T-cell (primary cell): ENCODE measurements around the gene MRE11. TPM values are rescaled to one million over a fixed set of nuclear protein-coding genes. Genes with fewer than 3 reads are reported as not detected.
A peak's percentile ranks its signal among the peaks of the same experiment; 100 is the strongest.

Experiments used
- ATAC-seq, 4 experiments: fragments of 200-7000 bp in 3 of 4; fragments of 150-1000 bp in 1 of 4; cut with Tn5 transposase; replicated peaks in 1 of 4; 1 replicate in 3 of 4; 2 replicates in 1 of 4; pipeline ENCODE4 v1.10.0; 2021; ENCODE audit warnings: moderate library complexity in 3 of 4, mild to moderate bottlenecking in 2 of 4, moderate number of reproducible peaks in 1 of 4
- CTCF ChIA-PET, 2 donors: fragments of 300-600 bp; sonication (Branson Sonifier 250); formaldehyde crosslinking; loops; one replicate each; lab custom pipeline; 2022; ENCODE audit warnings: antibody characterized with exemption in 2 of 2; lab: Charles Lee
- POLR2A ChIA-PET, 2 donors: fragments of 300-600 bp; sonication (Branson Sonifier 250); formaldehyde crosslinking; loops; one replicate each; lab custom pipeline; 2022; ENCODE audit warnings: antibody characterized with exemption in 2 of 2; lab: Charles Lee
- DNase-seq, 35 experiments: peaks; one replicate each; pipeline versions ENCODE4 v3.0.0 to v3.0.0-alpha.2; 2013 to 2023
- H3K27ac ChIP-seq: one replicate; pipeline ENCODE4 v1.5.1; 2013; ENCODE audit warnings: low read length
- H3K27me3 ChIP-seq, 2 experiments: replicated peaks in 1 of 2; 1 replicate in 1 of 2; 2 replicates in 1 of 2; pipeline versions ENCODE4 v1.6.1 to v1.7.0; 2013; ENCODE audit warnings: low read length in 1 of 2, mixed read lengths in 1 of 2; ENCODE audit not compliant: control insufficient read depth in 2 of 2, insufficient read depth in 2 of 2; ENCODE audit errors: extremely low read depth in 1 of 2
- H3K36me3 ChIP-seq, 2 donors: 1 replicate in 1 of 2; 2 replicates in 1 of 2; pipeline versions ENCODE4 v1.6.1 to v1.7.0; 2013; ENCODE audit warnings: low read length in 1 of 2; ENCODE audit not compliant: control insufficient read depth in 2 of 2, insufficient read depth in 1 of 2; ENCODE audit errors: extremely low read depth in 1 of 2
- H3K4me1 ChIP-seq, 2 experiments: 1 replicate in 1 of 2; 2 replicates in 1 of 2; pipeline versions ENCODE4 v1.6.1 to v1.7.0; 2013; ENCODE audit warnings: low read length in 2 of 2, mixed read lengths in 1 of 2; ENCODE audit not compliant: insufficient read depth in 2 of 2, control insufficient read depth in 1 of 2; ENCODE audit errors: extremely low read depth in 1 of 2
- H3K4me3 ChIP-seq, 2 donors: 1 replicate in 1 of 2; 2 replicates in 1 of 2; pipeline versions ENCODE4 v1.5.1 to v1.7.0; 2013; ENCODE audit warnings: mild to moderate bottlenecking in 2 of 2, low read length in 1 of 2, moderate library complexity in 1 of 2; ENCODE audit not compliant: control insufficient read depth in 1 of 2; ENCODE audit errors: extremely low read depth in 1 of 2
- H3K9me3 ChIP-seq: 2 replicates; pipeline ENCODE4 v1.7.0; 2013
- H3K27ac Mint-ChIP-seq, 2 donors: one replicate each; pipeline ENCODE4 v1.8.0; 2020 to 2021; ENCODE audit warnings: mild to moderate bottlenecking in 2 of 2, mixed read lengths in 2 of 2
- H3K27me3 Mint-ChIP-seq, 2 donors: one replicate each; pipeline ENCODE4 v1.8.0; 2021 to 2022; ENCODE audit warnings: mixed read lengths in 2 of 2
- H3K36me3 Mint-ChIP-seq: one replicate; pipeline ENCODE4 v1.8.0; 2021; ENCODE audit warnings: mixed read lengths
- H3K4me1 Mint-ChIP-seq, 3 donors: one replicate each; pipeline ENCODE4 v1.8.0; 2020 to 2022; ENCODE audit warnings: mixed read lengths in 3 of 3, mild to moderate bottlenecking in 1 of 3
- H3K4me3 Mint-ChIP-seq, 3 donors: one replicate each; pipeline ENCODE4 v1.8.0; 2020 to 2022; ENCODE audit warnings: mild to moderate bottlenecking in 3 of 3, mixed read lengths in 3 of 3, moderate library complexity in 3 of 3
- H3K9me3 Mint-ChIP-seq, 3 donors: one replicate each; pipeline ENCODE4 v1.8.0; 2020 to 2022; ENCODE audit warnings: mixed read lengths in 3 of 3
- whole genome bisulfite sequencing: methylation state at CpG from one replicate; pipeline ENCODE4 v1.1.5; 2013; ENCODE audit warnings: missing lambda C conversion rate; ENCODE audit not compliant: insufficient coverage; 5-methylcytosine and 5-hydroxymethylcytosine counted together
- total RNA-seq, 35 experiments: library from RNA in 6 of 35; stranded (reverse) in 6 of 35; fragments of 120-200 nt in 1 of 35; gene quantifications; one replicate each; pipeline versions ENCODE4 v1.2.1 to v1.2.4 and lab custom pipeline; 2013 to 2026

Gene MRE11
- total RNA-seq, 5 donors from 2014 or later (not counting 1 experiment from before 2014, with no cell fraction given), result 22.1 to 34.0 (median 27.4) TPM

- CTCF ChIA-PET, result no interaction called here
- Histone ChIP-seq H3K4me1 (peaks cover 0 to 4% of the 10 kb centered on the region in 2 experiments), H3K27ac (no peak overlapping the region), H3K36me3 (no peaks in the 10 kb centered on the region), H3K9me3 (no peaks in the 10 kb centered on the region), H3K27me3 (peaks cover 8 to 36% of the 10 kb centered on the region in 2 experiments), H3K4me3 (no peak overlapping the region)
- Mint-ChIP-seq H3K4me3 (no peak overlapping the region), H3K27ac (no peak overlapping the region), H3K27me3 (peaks cover 48 to 49% of the 10 kb centered on the region in 2 donors), H3K4me1 (peaks cover 5 to 10% (median 9%) of the 10 kb centered on the region in 3 donors), H3K9me3 (peaks cover 15 to 23% (median 21%) of the 10 kb centered on the region in 3 donors), H3K36me3 (no peaks in the 10 kb centered on the region)
- POLR2A ChIA-PET, result no interaction called here
- DNase-seq (no peak), ATAC-seq (no peak)
- 38% methylated on average over 8 of the region's 10 CpGs for WGBS
Measured at GRCh38 chr11:94401773-94402265, 91.8 kb downstream of the MRE11 start.

- peaks cover 12 to 19% (median 17%) of the 10 kb centered on the region in 3 donors for H3K9me3 Mint-ChIP-seq
- DNase-seq (no peak), ATAC-seq (no peak)
- POLR2A ChIA-PET, result no interaction called here
- peaks cover 50% of the 10 kb centered on the region in 2 donors for H3K27me3 Mint-ChIP-seq
- Histone ChIP-seq H3K9me3 (no peaks in the 10 kb centered on the region), H3K27ac (no peak within 1 kb of the TSS), H3K27me3 (peaks cover 8 to 41% of the 10 kb centered on the region in 2 experiments), H3K36me3 (no peaks in the 10 kb centered on the region), H3K4me1 (peaks cover 0 to 4% of the 10 kb centered on the region in 2 experiments), H3K4me3 (no peak within 1 kb of the TSS)
- no peaks in the 10 kb centered on the region for H3K36me3 Mint-ChIP-seq
- CTCF ChIA-PET, result no interaction called here
- peak within 1 kb of the TSS in 1 of 3 donors; percentile 46 for H3K4me3 Mint-ChIP-seq
- H3K27ac Mint-ChIP-seq, result peak within 1 kb of the TSS in 1 of 2 donors; percentile 69
- peaks cover 5 to 10% (median 9%) of the 10 kb centered on the region in 3 donors for H3K4me1 Mint-ChIP-seq
- WGBS, result 9% methylated on average over 72 of the region's 73 CpGs
Measured at GRCh38 chr11:94400839-94401772, 92.5 kb downstream of the MRE11 start, which contains the start of gene GPR83. Gene GPR83, minus strand, starts transcription at chr11:94401419. Its CDS starts 172 bp downstream, at chr11:94401247.

GRCh38 chr11:94400457-94400838, 93.2 kb downstream of the MRE11 start:
- Mint-ChIP-seq H3K36me3 (no peaks in the 10 kb centered on the region), H3K9me3 (peaks cover 8 to 15% (median 13%) of the 10 kb centered on the region in 3 donors), H3K27me3 (peaks cover 53 to 57% of the 10 kb centered on the region in 2 donors), H3K4me3 (peak overlapping the region in 1 of 3 donors; percentile 46), H3K27ac (no peak overlapping the region), H3K4me1 (peaks cover 5 to 10% (median 9%) of the 10 kb centered on the region in 3 donors)
- no peak overlapping the region for H3K27ac ChIP-seq
- peaks cover 8 to 43% of the 10 kb centered on the region in 2 experiments for H3K27me3 ChIP-seq
- H3K9me3 ChIP-seq, result no peaks in the 10 kb centered on the region
- no peaks in the 10 kb centered on the region for H3K36me3 ChIP-seq
- WGBS, result 22% methylated on average over 4 of the region's 4 CpGs
- H3K4me1 ChIP-seq, result peaks cover 0 to 4% of the 10 kb centered on the region in 2 experiments
- DNase-seq (no peak), ATAC-seq (no peak)
- CTCF ChIA-PET, result no interaction called here
- POLR2A ChIA-PET, result no interaction called here
- H3K4me3 ChIP-seq, result no peak overlapping the region

GRCh38 chr11:94400050-94400449, 93.6 kb downstream of the MRE11 start:
- H3K27ac ChIP-seq, result no peak overlapping the region
- no peaks in the 10 kb centered on the region for H3K36me3 ChIP-seq
- H3K4me1 Mint-ChIP-seq, result peaks cover 5 to 10% (median 9%) of the 10 kb centered on the region in 3 donors
- peaks cover 8 to 11% (median 11%) of the 10 kb centered on the region in 3 donors for H3K9me3 Mint-ChIP-seq
- H3K36me3 Mint-ChIP-seq, result no peaks in the 10 kb centered on the region
- H3K4me3 Mint-ChIP-seq, result peak overlapping the region in 1 of 3 donors; percentile 46
- H3K4me3 ChIP-seq, result no peak overlapping the region
- no peak for DNase-seq
- POLR2A ChIA-PET, result no interaction called here
- CTCF ChIA-PET, result no interaction called here
- no peak overlapping the region for H3K27ac Mint-ChIP-seq
- peaks cover 8 to 44% of the 10 kb centered on the region in 2 experiments for H3K27me3 ChIP-seq
- H3K4me1 ChIP-seq, result peaks cover 0 to 4% of the 10 kb centered on the region in 2 experiments
- H3K9me3 ChIP-seq, result no peaks in the 10 kb centered on the region
- 40% methylated on average over 1 of the region's 4 CpGs for WGBS
- H3K27me3 Mint-ChIP-seq, result peaks cover 53 to 61% of the 10 kb centered on the region in 2 donors
- ATAC-seq, result no peak

- ChIA-PET CTCF (no interaction called here), POLR2A (no interaction called here)
- DNase-seq (no peak), ATAC-seq (no peak)
- Histone ChIP-seq H3K36me3 (no peaks in the 10 kb centered on the region), H3K4me3 (no peak overlapping the region), H3K9me3 (no peaks in the 10 kb centered on the region), H3K27me3 (peaks cover 8 to 44% of the 10 kb centered on the region in 2 experiments), H3K4me1 (peaks cover 0 to 4% of the 10 kb centered on the region in 2 experiments), H3K27ac (no peak overlapping the region)
- H3K27me3 Mint-ChIP-seq, result peaks cover 55 to 62% of the 10 kb centered on the region in 2 donors
- no peak overlapping the region for H3K4me3 Mint-ChIP-seq
- H3K9me3 Mint-ChIP-seq, result peaks cover 2 to 5% (median 2%) of the 10 kb centered on the region in 3 donors
- H3K4me1 Mint-ChIP-seq, result peaks cover 5 to 10% (median 9%) of the 10 kb centered on the region in 3 donors
- no peaks in the 10 kb centered on the region for H3K36me3 Mint-ChIP-seq
- WGBS, result 76% methylated on average over 5 of the region's 5 CpGs
- no peak overlapping the region for H3K27ac Mint-ChIP-seq
Measured at GRCh38 chr11:94398101-94398500, 95.5 kb downstream of the MRE11 start.

GRCh38 chr11:94396282-94396681, 97.4 kb downstream of the MRE11 start:
- no peak overlapping the region for H3K27ac ChIP-seq
- ATAC-seq (no peak), DNase-seq (no peak)
- H3K4me1 ChIP-seq, result peaks cover 0 to 4% of the 10 kb centered on the region in 2 experiments
- Mint-ChIP-seq H3K9me3 (peaks cover 0 to 5% (median 5%) of the 10 kb centered on the region in 3 donors), H3K27me3 (peaks cover 47 to 55% of the 10 kb centered on the region in 2 donors), H3K4me3 (no peak overlapping the region), H3K36me3 (no peaks in the 10 kb centered on the region), H3K4me1 (peaks cover 5 to 10% (median 9%) of the 10 kb centered on the region in 3 donors), H3K27ac (no peak overlapping the region)
- H3K36me3 ChIP-seq, result no peaks in the 10 kb centered on the region
- no peak overlapping the region for H3K4me3 ChIP-seq
- WGBS, result 100% methylated on average over 3 of the region's 5 CpGs
- CTCF ChIA-PET, result no interaction called here
- POLR2A ChIA-PET, result no interaction called here
- H3K27me3 ChIP-seq, result peaks cover 0 to 38% of the 10 kb centered on the region in 2 experiments
- H3K9me3 ChIP-seq, result no peaks in the 10 kb centered on the region
